Caco-2 (cell line): ENCODE data around the gene PRKAR2B. TPM values are rescaled to one million over a fixed set of nuclear protein-coding genes. Genes with fewer than 3 reads are reported as not detected.

ENCODE experiments used
- BruUV-seq: library from RNA; stranded (reverse); fragments of 400-500 nt; replicated peaks from 2 replicates; lab custom pipeline; 2021; lab: Mats Ljungman, UMichigan
- CTCF ChIA-PET: fragments of 300-600 bp; sonication (Branson Sonifier 250); formaldehyde crosslinking; loops from one replicate; lab custom pipeline; 2022; ENCODE audit warnings: antibody characterized with exemption; lab: Charles Lee
- POLR2A ChIA-PET: fragments of 300-600 bp; sonication (Branson Sonifier 250); formaldehyde crosslinking; loops from one replicate; lab custom pipeline; 2022; ENCODE audit warnings: antibody characterized with exemption; lab: Charles Lee
- DNase-seq, 2 experiments: peaks; one replicate each; pipeline versions ENCODE4 v3.0.0 to v3.0.0-alpha.2; 2020 to 2022
- H3K27me3 ChIP-seq: replicated peaks from 2 replicates; pipeline ENCODE4 v1.6.0; 2011; ENCODE audit warnings: low read length; ENCODE audit not compliant: control insufficient read depth, insufficient read depth
- H3K36me3 ChIP-seq: 2 replicates; pipeline ENCODE4 v1.5.1; 2011; ENCODE audit warnings: low read length; ENCODE audit not compliant: control insufficient read depth, insufficient read depth
- H3K4me1 ChIP-seq: fragments of 250-450 bp; sonication (Bioruptor Pico); 2 replicates; pipeline ENCODE4 v1.5.1; 2020; ENCODE audit warnings: mild to moderate bottlenecking
- H3K4me3 ChIP-seq: 2 replicates; pipeline ENCODE4 v1.5.1; 2011; ENCODE audit warnings: low read depth, mild to moderate bottlenecking, control low read depth, low read length
- H3K9me3 ChIP-seq: fragments of 250-450 bp; sonication (Bioruptor Pico); 2 replicates; pipeline ENCODE4 v1.5.1; 2020; ENCODE audit warnings: mild to moderate bottlenecking, moderate library complexity
- H3K27ac Mint-ChIP-seq: one replicate; pipeline ENCODE4 v1.8.0; 2022; ENCODE audit warnings: mixed read lengths; ENCODE audit not compliant: unreplicated experiment
- H3K27me3 Mint-ChIP-seq: one replicate; pipeline ENCODE4 v1.8.0; 2022; ENCODE audit warnings: mixed read lengths; ENCODE audit not compliant: insufficient read depth, unreplicated experiment
- H3K36me3 Mint-ChIP-seq: one replicate; pipeline ENCODE4 v1.8.0; 2022; ENCODE audit warnings: mild to moderate bottlenecking, mixed read lengths; ENCODE audit not compliant: insufficient read depth, unreplicated experiment
- H3K4me1 Mint-ChIP-seq: one replicate; pipeline ENCODE4 v1.8.0; 2022; ENCODE audit warnings: low read depth, mixed read lengths; ENCODE audit not compliant: unreplicated experiment
- H3K4me3 Mint-ChIP-seq: one replicate; pipeline ENCODE4 v1.8.0; 2022; ENCODE audit warnings: mild to moderate bottlenecking, moderate library complexity, mixed read lengths; ENCODE audit not compliant: unreplicated experiment
- H3K9me3 Mint-ChIP-seq: one replicate; pipeline ENCODE4 v1.8.0; 2022; ENCODE audit warnings: mixed read lengths; ENCODE audit not compliant: unreplicated experiment
- CTCF ChIP-seq, 2 experiments: fragments of 200-600 bp in 1 of 2; IDR thresholded peaks; 1 replicate in 1 of 2; 2 replicates in 1 of 2; pipeline versions ENCODE4 v1.5.1 to v1.8.0; 2011 to 2022; ENCODE audit warnings: antibody characterized with exemption in 1 of 2, control low read depth in 1 of 2, inconsistent platforms in 1 of 2, low read depth in 1 of 2, low read length in 1 of 2, mild to moderate bottlenecking in 1 of 2, moderate library complexity in 1 of 2; ENCODE audit not compliant: insufficient read depth in 1 of 2, severe bottlenecking in 1 of 2, unreplicated experiment in 1 of 2
- intact Hi-C: fragments of 100-400 bp; cut with micrococcal nuclease; formaldehyde crosslinking; loops from one replicate; pipeline ENCODE4 v1.10.0; 2022; ENCODE audit not compliant: unreplicated experiment
- total RNA-seq: library from RNA; stranded (reverse); gene quantifications from 2 replicates; pipeline ENCODE4 v1.2.3, GENCODE V29; 2022

Gene PRKAR2B
- total RNA-seq, 1 experiment from 2014 or later: 0.07 TPM

GRCh38 chr7:107185716-107186115 lies 141.2 kb downstream of the PRKAR2B start:
- Histone ChIP-seq H3K4me3 (no peak overlapping the region), H3K27me3 (no peaks in the 10 kb centered on the region), H3K4me1 (peaks cover under 1% of the 10 kb centered on the region; the same call in 1 of the 2 replicates), H3K9me3 (no peaks in the 10 kb centered on the region), H3K36me3 (peaks cover 2% of the 10 kb centered on the region; the same call in 1 of the 2 replicates)
- Mint-ChIP-seq H3K4me3 (no peak overlapping the region), H3K4me1 (no peaks in the 10 kb centered on the region), H3K27me3 (no peaks in the 10 kb centered on the region), H3K9me3 (no peaks in the 10 kb centered on the region), H3K36me3 (peaks cover 33% of the 10 kb centered on the region), H3K27ac (no peak overlapping the region)
- ChIA-PET CTCF (no interaction called here), POLR2A (interaction anchor here (0.7 kb wide), 1 partner anchor 560 kb away, joined by 5 read pairs; no protein-coding TSS in a partner anchor)
- no TSS peak for BruUV-seq
- intact Hi-C loops: no loop called here
- no peak for TF ChIP-seq CTCF (IDR thresholded peaks at IDR 0.05; ENCODE audit: insufficient read depth in 1 of 2, low read depth in 1 of 2, low read length in 1 of 2, severe bottlenecking in 1 of 2, unreplicated experiment in 1 of 2)
- DNase-seq: no peak

GRCh38 chr7:107186240-107186639 lies 141.7 kb downstream of the PRKAR2B start:
- intact Hi-C loops: no loop called here
- Histone ChIP-seq H3K4me3 (no peak overlapping the region), H3K27me3 (no peaks in the 10 kb centered on the region), H3K36me3 (peaks cover 2% of the 10 kb centered on the region; the same call in 1 of the 2 replicates), H3K9me3 (no peaks in the 10 kb centered on the region), H3K4me1 (no peaks in the 10 kb centered on the region)
- Mint-ChIP-seq H3K27ac (peak overlapping the region; percentile 37), H3K9me3 (no peaks in the 10 kb centered on the region), H3K4me1 (no peaks in the 10 kb centered on the region), H3K4me3 (no peak overlapping the region), H3K36me3 (peaks cover 28% of the 10 kb centered on the region), H3K27me3 (no peaks in the 10 kb centered on the region)
- POLR2A ChIA-PET: interaction anchor here (0.7 kb wide), 1 partner anchor 559 kb away, joined by 5 read pairs; no protein-coding TSS in a partner anchor
- no peak for TF ChIP-seq CTCF (IDR thresholded peaks at IDR 0.05; ENCODE audit: insufficient read depth in 1 of 2, low read depth in 1 of 2, low read length in 1 of 2, severe bottlenecking in 1 of 2, unreplicated experiment in 1 of 2)
- no TSS peak for BruUV-seq
- no peak for DNase-seq
- CTCF ChIA-PET: no interaction called here

GRCh38 chr7:107187774-107188173 lies 143.3 kb downstream of the PRKAR2B start:
- H3K27me3 ChIP-seq: no peaks in the 10 kb centered on the region
- intact Hi-C loops: no loop called here
- H3K36me3 ChIP-seq: peaks cover 2% of the 10 kb centered on the region; the same call in 1 of the 2 replicates
- H3K36me3 Mint-ChIP-seq: peaks cover 31% of the 10 kb centered on the region
- no peaks in the 10 kb centered on the region for H3K9me3 Mint-ChIP-seq
- ChIA-PET CTCF (no interaction called here), POLR2A (no interaction called here)
- H3K4me3 ChIP-seq: no peak overlapping the region
- H3K4me1 Mint-ChIP-seq: no peaks in the 10 kb centered on the region
- no peak overlapping the region for H3K27ac Mint-ChIP-seq
- BruUV-seq: no TSS peak
- DNase-seq: no peak
- H3K4me1 ChIP-seq: no peaks in the 10 kb centered on the region
- H3K4me3 Mint-ChIP-seq: no peak overlapping the region
- TF ChIP-seq CTCF (IDR thresholded peaks at IDR 0.05; ENCODE audit: insufficient read depth in 1 of 2, low read depth in 1 of 2, low read length in 1 of 2, severe bottlenecking in 1 of 2, unreplicated experiment in 1 of 2): no peak
- no peaks in the 10 kb centered on the region for H3K9me3 ChIP-seq
- H3K27me3 Mint-ChIP-seq: no peaks in the 10 kb centered on the region
